ENCODE results near the gene KIF5B.
A peak's percentile ranks its signal among the peaks of the same experiment; 100 is the strongest.
"Not testable (repeated sequence)": the region's sequence is repeated elsewhere in the genome, so short reads cannot be mapped to it uniquely, and the experiment has no call there.

The KIF5B gene

DNA sequence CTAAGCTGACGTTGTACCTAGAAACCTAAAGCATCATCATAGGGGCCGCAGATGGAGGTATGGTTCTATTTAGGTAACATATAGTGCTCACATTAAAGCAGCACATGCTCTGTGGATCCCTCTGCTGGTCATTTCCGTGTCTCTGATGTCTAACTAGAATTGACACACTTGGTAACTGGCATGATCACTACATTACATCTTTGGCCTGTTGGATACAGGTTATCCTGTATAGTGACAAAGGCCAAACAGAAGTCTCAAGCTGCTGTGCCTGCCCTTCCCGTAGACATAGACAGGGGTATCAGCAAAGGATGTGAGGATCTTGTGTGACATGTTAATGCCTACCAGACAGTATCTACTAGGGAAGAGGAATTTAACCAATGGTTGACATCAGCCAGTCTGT lies 51.2 kb downstream of the KIF5B start:
- DNase-seq, result peak; percentile 31

DNA sequence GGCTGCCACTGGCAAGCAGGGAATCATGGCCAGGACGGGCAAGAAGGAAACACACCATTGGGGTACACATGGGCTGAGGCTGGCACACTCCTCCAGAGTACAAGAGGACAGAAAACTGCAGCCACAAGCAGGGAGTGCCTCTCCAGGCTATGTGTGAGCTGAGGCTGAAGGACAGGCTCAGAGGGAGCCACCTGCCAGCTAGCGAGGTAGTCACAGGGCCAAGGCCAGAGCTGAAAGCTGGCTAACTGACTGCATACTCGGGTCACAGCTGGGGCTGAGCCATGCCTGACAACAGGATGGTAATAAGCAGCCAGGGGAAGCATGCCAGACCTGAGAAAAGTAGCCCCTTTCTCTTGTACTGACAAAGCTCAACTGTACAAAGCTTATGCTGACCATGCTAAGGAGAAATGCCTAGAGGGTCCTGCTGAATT lies 52.0 kb downstream of the KIF5B start:
- no peak for DNase-seq

DNA sequence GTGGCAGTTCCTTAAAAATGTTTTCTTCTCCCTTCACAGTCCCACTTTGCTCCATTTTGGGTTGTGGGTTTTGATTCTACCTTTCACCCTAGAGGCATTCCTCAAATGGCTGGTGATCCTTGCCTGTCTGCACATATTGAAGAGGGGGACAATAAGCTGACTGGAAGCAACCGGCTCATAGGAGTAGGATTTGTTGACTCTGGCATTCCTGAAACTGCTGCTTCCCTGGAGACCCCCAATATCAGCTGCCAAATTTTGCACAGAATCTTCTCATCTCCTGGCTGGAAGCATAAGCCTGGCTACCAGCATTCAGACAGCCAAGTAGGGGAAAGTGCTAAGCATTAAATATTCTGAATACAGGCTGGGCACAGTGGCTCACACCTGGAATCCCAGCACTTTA lies 53.7 kb downstream of the KIF5B start:
- no peak for DNase-seq

DNA sequence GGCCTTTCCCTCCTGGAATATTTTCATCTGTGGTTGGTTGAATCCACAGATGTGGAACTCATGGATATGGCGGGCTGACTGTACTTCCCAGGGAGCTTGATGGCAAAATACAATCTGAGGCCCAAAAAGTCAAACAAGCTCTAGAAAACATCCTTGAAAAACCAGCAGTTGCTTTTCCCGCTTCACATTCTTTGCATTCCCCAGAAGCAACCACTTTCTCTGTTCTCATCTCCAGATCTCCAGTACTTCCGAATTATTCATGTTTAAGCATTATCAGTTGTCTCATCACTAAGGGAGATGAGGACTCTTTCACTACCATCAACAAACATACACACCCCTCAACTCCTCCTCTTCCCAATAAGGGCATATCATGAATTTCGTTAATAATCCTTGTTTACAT lies 55.3 kb downstream of the KIF5B start:
- DNase-seq, result no peak

DNA sequence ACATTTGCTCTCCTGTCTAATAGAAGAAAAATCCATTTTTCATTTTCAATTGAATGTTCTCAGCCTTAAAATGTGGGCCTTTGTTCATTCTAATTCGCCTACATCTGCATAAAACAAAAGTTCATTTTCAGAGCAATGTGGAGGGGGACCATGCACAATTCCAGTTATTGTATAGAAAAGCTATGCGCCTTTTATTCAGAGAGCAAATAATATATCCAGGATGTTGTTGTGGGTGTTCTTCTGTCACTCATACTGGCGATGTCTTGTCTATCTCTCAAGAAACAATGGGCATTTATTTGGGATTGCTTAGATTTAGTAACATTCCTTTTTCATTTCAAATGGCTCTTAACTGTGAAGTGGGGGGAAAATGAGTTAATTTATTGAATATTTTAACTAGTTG lies 56.4 kb downstream of the KIF5B start:
- no peak for DNase-seq

DNA sequence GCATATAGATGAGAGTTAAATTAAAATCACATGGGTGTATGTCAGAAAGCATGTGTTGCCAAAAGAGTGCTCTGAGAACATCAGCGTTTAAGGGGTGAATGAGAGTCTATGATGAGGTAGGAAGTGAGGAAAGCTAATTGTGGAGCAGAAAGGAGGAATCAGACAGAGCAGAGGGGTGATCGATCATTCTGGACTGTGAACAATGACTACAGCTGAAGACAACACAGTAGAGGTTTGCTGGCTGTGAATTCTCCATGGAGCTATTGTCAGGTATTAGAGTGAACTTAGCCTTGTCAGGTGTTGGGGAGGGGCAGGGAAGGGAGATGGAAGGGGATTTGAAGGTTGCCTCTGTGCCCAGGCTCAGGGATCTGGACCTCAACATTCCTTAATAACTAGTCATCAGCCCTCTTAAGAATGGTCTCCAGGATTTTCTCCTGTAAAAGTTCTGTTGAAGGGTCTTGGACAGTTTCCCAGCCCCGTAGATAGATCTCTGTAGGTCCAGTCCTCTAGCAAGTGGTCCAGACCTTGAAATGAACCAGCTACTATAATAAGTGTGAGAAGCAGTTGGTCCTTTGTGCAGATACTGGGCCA lies 57.1 kb downstream of the KIF5B start:
- no peak for DNase-seq

DNA sequence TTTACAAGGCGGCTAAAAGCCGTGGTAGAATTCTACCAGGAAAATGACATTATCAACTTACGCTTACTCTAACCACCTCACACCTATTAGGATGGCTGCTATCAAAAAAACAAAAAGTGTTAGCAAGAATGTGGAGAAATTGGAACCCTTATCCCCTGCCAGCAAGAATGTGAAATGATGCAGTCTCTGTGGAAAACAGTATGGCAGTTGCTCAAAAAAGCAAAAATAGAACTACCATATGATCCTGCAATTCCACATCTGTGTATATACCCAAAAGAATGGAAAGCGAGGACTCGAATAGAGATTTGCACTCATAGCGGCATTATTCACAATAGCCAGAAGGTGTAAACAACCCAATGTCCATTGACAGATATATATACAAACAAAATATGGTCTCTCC lies 61.3 kb downstream of the KIF5B start:
- no peak for DNase-seq

DNA sequence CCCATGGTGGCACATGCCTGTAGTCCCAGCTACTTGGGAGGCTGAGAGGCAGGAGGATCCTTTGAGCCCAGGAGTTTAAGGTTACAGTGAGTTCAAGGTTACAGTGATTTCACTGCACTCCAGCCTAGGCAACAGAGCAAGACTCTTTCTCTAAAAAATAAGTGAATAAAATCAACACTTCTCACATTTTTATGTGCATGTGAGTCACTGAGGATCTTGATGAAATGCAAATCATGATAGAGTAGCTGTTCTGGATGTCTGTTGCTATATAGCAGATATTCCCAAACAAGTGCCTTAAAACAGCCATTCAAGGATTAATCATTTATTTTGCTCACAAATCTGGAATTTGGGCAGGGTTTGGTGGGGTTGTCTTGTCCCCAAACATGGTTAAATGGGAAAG lies 65.3 kb downstream of the KIF5B start:
- no peak for DNase-seq

DNA sequence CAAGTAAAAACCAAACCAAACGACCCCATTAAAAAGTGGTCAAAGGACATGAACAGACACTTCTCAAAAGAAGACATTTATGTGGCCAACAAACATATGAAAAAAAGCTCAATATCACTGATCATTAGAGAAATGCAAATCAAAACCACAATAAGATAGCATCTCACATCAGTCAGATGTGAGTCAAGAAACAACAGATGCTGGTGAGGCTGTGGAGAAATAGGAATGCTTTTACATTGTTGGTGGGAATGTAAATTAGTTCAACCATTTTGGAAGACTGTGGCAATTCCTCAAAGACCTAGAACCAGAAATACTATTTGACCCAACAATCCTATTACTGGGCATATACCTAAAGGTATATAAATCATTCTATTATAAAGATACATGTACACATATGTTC lies 68.4 kb downstream of the KIF5B start:
- not testable (repeated sequence) for DNase-seq

DNA sequence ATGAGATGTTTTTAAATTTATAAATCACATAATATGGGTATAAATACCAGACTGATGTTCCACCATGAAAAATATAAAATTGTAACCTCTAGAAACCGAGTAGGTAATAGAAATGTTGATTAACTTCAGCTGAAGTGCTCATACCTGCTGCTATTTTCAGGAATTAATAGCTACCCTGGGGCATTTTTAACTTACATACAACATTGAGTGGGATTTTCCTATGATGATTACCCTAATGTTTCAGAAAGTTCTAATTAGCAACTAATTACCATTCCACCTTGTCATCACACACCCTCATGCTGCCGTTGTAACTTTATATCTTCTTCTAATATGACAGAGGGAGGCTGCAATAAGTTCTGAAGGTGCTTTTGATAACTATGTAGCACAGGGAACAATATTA lies 74.1 kb downstream of the KIF5B start:
- no peak for DNase-seq

DNA sequence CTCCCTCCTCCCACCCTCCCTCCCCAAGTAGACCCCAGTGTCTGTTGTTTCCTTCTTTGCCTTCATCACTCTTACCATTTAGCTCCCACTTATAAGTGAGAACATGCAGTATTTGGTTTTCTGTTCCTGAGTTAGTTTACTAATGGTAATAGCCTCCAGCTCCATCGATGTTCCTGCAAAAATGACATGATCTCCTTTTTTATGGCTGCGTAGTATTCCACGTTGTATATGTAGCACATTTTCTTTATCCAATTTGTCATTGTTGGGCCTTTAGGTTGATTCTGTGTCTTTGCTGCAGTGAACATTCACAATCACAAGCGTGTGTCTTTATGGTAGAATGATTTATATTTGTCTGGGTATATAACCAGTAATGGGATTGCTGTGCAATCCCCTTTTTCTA lies 75.8 kb downstream of the KIF5B start:
- DNase-seq, result no peak

DNA sequence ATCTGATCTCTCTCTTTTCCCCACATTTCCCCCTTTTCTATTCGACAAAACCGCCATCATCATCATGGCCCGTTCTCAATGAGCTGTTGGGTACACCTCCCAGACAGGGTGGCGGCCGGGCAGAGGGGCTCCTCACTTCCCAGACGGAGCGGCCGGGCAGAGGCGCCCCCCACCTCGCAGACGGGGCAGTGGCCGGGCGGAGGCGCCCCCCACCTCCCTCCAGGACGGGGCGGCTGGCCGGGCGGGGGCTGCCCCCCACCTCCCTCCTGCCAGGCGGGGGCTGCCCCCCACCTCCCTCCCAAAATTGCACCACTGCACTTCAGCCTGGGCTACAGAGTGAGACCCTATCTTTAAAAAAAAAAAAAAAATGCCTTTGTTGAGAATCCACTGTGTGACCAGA lies 77.2 kb downstream of the KIF5B start:
- not testable (repeated sequence) for DNase-seq

DNA sequence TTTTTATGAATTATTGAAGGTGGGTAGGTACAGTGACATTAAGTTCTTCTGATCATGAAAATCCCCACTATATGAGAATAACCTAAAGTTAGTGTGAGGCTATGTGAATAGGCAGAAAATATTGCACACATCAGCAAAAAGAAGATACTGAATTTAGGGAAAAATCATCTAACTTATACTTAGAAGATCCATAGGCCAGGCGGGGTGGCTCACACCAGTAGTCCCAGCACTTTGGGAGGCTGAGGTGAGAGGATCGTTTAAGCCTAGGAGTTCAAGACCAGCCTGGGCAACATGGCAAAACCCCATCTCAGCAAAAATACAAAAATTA lies 78.1 kb downstream of the KIF5B start:
- DNase-seq, result no peak

DNA sequence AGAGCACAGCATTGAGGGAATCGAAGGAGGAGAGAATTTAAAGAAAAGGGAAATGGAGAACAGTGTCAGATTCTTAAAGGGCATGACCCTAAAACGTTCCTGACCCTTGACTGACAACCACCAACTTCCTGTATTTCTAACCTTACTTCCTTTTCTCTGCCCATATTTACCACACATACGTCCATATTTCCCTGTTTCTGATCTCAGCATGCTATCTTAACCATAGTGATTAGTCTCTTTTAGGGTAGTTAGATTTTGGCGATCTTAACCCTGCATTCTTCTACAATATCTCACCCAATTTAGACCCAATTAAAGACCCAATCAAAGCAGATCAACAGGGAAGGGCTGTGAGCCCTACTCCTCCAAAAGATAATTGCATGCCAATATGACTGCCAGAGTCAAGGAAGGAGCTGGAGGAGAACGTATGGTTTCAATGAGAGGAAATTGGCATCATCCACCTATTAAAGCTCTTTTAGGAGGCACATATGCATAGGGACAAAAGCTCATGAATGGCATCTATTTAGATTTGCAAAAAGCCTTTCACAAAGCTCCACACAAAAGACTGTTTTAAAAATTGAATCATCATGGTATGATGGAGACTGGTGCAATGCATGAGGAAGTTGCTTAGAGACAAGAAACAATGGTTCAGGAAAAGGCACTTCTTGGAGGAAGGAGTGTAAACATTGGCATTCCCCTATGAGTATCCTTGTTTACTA lies 78.6 kb downstream of the KIF5B start:
- no peak for DNase-seq

DNA sequence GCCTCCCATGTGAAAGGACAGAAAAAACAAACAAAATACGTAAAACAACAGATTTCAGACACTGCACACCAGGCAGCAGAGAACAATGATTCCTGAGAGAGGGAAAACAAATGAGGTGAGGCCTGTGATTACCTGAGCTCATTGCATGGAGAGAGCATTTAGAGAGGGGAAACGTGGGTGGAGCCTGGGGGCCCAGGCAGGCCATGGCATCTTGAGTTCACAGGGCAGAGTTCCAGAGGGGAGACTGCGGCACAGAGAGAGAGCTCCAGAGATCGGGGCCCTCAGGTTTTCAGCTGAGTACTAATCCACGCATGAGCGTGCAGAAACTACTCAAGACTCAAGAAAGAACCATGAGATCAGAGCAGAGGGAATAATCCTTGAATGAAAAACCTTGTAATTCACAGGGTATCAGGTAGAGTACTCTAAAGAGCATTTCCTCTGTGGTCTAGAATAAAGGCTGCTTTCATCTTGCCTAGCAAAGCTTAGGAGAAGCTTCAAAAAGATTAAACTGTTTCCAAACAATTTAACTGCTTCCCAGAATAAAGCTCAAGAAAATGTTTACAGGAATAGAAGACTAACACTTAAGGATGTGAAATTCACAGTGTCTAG lies 81.0 kb downstream of the KIF5B start:
- no peak for DNase-seq

DNA sequence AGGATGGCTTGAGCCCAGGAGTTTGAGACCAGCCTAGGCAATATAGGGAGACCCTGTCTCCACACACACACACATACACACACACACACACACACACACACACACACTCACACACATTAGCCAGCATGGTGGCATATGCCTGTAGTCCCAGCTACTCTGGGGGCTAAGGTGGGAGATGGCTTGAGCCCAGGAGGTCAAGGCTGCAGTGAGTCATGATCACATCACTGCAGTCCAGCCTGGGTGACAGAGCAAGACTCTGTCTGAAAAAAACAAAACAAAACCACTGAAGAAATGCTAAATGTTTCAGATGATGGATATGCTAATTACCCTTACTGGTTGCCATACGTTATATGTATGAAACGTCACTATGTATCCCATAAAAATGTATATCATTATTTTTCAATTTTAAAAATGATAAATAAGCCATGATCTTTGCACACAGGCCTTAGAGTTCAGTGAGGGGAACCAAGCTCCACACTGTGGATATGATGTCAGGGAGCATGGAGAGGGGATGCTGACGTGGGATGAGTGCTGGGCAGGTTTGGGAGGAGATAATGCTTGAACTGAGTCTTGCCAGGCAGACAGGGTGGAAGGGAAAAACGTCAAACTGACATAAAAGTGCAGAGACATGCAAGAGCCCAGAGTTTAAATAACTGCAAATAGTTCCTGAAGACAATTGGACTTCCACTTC lies 81.6 kb downstream of the KIF5B start:
- no peak for DNase-seq

DNA sequence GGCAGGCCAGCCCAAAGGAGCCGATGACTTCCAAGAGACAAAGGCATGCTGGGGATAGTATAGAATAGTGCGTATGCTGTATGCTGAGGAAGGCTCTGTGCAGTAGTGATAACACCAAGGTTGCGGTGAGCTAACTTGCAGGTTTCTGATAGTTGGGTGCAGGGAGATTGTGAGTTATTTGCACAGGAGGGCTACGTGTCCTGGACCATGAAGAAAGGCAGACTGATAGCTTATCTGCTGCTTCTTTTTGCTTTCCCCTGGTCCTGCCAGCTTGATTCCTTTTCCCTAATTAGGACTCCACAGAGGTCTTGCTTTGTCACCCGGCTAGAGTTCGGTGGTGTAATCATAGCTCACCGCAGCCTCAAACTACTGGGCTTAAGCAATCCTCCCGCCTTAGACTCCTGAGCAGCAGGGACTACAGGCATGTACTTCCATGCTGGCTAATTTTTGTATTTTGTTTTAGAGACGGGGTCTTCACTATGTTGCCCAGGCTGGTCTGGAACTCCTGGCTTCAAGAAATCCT lies 83.6 kb downstream of the KIF5B start:
- DNase-seq, result no peak

DNA sequence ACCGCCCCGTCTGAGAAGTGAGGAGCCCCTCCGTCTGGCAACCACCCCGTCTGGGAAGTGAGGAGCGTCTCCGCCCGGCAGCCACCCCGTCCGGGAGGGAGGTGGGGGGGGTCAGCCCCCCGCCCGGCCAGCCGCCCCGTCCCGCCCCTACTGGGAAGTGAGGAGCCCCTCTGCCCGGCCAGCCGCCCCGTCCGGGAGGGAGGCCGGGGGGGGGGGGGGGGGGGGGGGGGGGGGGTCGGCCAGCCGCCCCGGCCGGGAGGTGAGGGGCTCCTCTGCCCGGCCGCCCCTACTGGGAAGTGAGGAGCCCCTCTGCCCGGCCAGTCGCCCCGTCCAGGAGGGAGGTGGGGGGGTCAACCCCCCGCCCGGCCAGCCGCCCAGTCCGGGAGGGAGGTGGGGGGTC lies 86.4 kb downstream of the KIF5B start:
- not testable (repeated sequence) for DNase-seq

DNA sequence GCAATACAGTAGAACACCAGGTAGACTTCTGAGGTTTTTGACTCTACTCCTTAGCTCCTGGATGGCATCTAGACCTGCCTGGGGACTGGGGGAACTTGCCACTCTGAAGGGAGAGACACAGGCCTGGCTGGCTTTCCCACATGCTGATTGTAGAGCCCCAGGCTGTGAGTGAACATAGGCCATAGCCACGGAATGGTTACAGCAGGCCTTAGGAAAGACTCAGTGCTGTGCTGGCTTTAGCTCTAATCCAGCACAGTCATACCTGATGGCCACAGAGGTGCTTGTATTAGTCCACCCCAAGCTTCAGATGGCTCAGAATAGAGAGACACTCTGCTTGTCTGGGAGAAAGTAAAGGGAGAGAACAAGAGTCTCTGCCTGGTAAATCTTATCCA lies 92.6 kb downstream of the KIF5B start:
- DNase-seq, result no peak

DNA sequence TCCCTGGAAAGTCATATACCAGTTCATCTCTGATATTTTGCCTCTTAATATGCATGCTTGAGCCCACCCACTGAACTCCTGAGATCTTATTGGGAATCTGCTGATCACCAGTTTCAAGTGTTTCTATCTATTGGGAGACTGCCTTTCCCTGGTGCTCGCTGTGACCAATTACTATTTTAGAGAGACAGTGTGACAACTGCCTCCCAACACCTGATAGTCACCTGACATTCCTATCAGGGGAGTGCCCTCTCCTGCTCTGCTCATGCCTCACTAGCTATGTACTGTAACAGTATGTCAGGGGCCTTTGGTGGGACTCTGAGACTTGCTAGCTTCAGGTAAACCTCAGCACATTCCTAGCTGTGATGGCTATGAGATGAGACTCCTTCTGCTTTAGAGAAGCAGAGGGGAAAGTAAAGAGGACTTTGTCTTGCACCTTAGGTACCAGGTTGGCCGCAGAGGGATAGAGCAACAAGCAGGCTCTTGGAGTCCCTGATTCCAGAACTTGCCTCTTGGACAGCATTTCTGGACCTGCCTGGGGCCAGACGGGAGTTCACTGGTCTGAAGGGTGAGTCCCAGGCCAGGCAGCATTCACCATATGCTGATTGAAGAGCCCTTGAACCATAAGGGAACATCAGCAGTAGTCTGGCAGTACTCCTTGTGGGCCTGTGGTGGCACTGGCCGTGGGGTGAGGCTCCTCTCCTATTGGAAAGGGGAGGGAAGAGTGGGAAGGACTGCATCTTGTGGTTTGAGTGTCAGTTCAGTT lies 93.2 kb downstream of the KIF5B start:
- no peak for DNase-seq

DNA sequence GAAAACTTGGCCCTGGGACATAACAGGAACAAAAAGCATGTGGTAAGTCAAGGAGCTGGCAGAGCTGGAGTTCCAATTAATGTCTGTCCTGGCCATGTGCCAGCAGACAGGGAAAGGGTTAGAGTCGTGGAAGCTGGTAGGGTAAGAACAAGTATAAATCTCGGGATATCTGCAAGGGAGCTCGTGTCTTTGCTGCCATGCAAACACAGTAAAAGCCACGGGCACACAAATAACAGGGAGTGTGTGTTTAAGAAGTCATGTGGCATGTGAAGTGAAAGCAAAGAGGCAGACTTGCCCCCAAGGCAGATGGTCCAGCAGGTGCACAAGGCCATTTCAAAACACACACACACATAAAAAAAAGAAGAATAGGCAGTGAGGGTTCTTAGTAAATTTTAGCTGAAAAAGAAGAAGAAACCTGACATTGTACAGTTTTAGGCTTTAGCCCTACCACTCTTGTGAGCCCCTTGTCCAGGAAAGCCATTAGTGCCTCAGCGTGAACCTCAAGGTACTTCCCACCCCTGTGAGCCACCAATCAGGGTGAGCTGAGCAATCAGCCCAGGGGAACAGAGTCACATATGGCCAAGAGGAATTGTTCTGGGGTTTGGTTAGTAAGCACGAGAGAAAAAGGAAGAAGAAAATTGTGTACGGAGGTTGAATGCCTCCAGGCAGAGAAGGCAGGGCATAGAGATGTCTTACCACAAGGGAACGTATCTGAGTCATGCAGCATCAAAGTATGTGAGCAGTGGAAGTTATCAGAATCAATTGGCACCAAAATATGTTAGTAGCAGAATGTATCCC lies 94.7 kb downstream of the KIF5B start:
- DNase-seq, result no peak

DNA sequence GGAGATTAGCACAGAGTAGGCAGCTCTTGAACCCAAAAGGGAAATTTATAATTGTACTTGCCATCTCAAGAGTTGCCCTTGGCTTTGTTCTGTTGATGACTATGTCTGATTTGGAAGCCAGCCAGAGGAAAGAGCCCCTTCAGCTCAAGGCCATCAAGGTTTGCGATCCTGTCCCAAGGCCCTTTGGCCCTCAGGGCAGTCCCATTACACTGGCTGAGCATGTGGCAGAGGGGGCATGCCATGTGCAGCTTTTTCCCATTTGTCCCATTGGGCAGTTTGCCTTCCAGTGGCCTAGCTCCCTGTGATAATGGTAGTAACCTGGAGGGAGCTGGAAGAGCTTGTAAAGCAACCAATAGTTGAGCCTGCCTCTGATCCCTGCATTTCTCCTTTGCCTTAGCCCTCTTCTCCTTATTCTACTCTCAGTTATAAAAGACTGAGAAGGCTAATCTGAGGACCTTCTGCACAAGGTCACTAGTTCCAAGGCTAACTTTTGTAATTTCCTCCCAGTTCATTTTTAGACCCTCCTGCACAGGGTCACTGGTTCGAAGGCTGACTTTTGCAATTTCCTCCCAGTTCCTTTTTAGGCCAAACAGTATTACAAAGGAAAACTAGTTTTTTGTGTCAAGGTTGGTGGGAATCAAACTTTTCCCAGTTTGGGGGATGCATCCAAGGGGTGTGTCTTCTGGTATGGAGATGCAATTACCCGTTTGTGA lies 96.6 kb downstream of the KIF5B start:
- DNase-seq, result no peak

Measured in activated CD8-positive, alpha-beta memory T cell treated with anti-CD3 and anti-CD28 coated beads, Interleukin-2, amount 50 U/mL, for 4 hours (primary cell).